Islet precursor cell (in vitro differentiated cells): ENCODE data around the gene SOAT2.
"Not testable (repeated sequence)": the region's sequence is repeated elsewhere in the genome, so short reads cannot be mapped to it uniquely, and the experiment has no call there.

Source experiments
- DNase-seq: peaks from one replicate; pipeline ENCODE4 v3.0.0-alpha.2; 2018

The SOAT2 gene

GRCh38 chr12:53159195-53159839 lies 56.0 kb downstream of the SOAT2 start:
- DNase-seq, result peak; percentile 95

GRCh38 chr12:53160000-53160399 lies 56.7 kb downstream of the SOAT2 start:
- no peak for DNase-seq

- DNase-seq, result peak; percentile 67
Observed at GRCh38 chr12:53160673-53161072, 57.4 kb downstream of the SOAT2 start.

GRCh38 chr12:53161119-53161911 lies 58.0 kb downstream of the SOAT2 start:
- DNase-seq, result no peak

- DNase-seq, result not testable (repeated sequence)
Observed at GRCh38 chr12:53163008-53163407, 59.7 kb downstream of the SOAT2 start.

- DNase-seq, result no peak
Observed at GRCh38 chr12:53166837-53167236, 63.6 kb downstream of the SOAT2 start.

GRCh38 chr12:53169644-53170043 lies 66.4 kb downstream of the SOAT2 start:
- DNase-seq, result no peak

- DNase-seq, result no peak
Observed at GRCh38 chr12:53170215-53170614, 66.9 kb downstream of the SOAT2 start.

- DNase-seq, result peak; percentile 82
Observed at GRCh38 chr12:53170876-53171724, 67.8 kb downstream of the SOAT2 start.

- no peak for DNase-seq
Observed at GRCh38 chr12:53171725-53172329, 68.5 kb downstream of the SOAT2 start.

GRCh38 chr12:53172352-53172751 lies 69.1 kb downstream of the SOAT2 start:
- peak; percentile 89 for DNase-seq

GRCh38 chr12:53173085-53173715 lies 69.9 kb downstream of the SOAT2 start:
- DNase-seq, result peak; percentile 90
